ENCODE measurements around the gene OR2D2. TPM values are rescaled to one million over a fixed set of nuclear protein-coding genes. Genes with fewer than 3 reads are reported as not detected.
"Not testable (repeated sequence)": the region's sequence is repeated elsewhere in the genome, so short reads cannot be mapped to it uniquely, and the experiment has no call there.

OR2D2 gene
- total and polyA plus RNA-seq, 8 donors, result 0.19 to 0.28 (median 0.20) TPM; not detected in 4

DNA sequence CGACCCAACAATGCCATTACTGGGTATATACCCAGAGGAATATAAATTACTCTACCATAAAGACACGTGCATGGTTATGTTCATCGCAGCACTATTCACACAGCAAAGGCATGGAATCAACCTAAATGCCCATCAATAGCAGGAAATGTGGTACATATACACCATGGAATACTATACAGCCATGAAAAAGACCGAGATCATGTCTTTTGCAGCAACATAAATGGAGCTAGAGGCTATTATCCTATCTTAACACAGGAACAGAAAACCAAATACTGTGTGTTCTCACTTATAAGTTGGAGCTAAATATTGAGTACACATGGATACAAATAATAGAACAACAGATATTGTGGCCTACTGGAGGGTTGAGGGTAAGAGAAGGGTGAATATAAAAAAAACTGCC lies 3.5 kb downstream of the OR2D2 start:
- intact Hi-C loops (cut with DNase I), result no loop called here
- DNase-seq, result no peak
- WGBS, 2 donors, result 71 to 85% methylated on average over 4 of the region's 4 CpGs
- TF ChIP-seq, protein P1, sequence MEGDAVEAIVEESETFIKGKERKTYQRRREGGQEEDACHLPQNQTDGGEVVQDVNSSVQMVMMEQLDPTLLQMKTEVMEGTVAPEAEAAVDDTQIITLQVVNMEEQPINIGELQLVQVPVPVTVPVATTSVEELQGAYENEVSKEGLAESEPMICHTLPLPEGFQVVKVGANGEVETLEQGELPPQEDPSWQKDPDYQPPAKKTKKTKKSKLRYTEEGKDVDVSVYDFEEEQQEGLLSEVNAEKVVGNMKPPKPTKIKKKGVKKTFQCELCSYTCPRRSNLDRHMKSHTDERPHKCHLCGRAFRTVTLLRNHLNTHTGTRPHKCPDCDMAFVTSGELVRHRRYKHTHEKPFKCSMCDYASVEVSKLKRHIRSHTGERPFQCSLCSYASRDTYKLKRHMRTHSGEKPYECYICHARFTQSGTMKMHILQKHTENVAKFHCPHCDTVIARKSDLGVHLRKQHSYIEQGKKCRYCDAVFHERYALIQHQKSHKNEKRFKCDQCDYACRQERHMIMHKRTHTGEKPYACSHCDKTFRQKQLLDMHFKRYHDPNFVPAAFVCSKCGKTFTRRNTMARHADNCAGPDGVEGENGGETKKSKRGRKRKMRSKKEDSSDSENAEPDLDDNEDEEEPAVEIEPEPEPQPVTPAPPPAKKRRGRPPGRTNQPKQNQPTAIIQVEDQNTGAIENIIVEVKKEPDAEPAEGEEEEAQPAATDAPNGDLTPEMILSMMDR (IDR thresholded peaks at IDR 0.05), result no peak
- Histone ChIP-seq H3K36me3 (no peaks in the 10 kb centered on the region), H3K27ac (no peak overlapping the region), H3K4me1 (no peaks in the 10 kb centered on the region), H3K4me3 (no peak overlapping the region), H3K27me3 (no peaks in the 10 kb centered on the region), H3K9me3 (peaks cover 0 to 2% (median 0%) of the 10 kb centered on the region in 4 donors)
- FAIRE-seq, result no peak
- ATAC-seq, result no peak

DNA sequence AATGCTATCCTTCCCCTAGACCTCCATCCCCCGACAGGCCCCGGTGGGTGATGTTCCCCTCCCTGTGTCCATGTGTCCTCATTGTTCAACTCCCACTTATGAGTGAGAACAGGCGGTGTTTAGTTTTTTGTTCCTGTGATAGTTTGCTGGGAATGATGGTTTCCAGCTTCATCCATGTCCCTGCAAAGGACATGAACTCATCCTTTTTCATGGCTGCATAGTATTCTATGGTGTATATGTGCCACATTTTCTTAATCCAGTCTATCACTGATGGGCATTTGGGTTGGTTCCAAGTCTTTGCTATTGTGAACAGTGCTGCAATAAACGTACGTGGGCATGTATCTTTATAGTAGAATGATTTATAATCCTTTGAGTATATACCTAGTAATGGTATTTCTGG lies 4.6 kb downstream of the OR2D2 start:
- H3K27me3 ChIP-seq; intact Hi-C loops (cut with DNase I); H3K36me3 ChIP-seq; DNase-seq; H3K4me1 ChIP-seq; H3K9me3 ChIP-seq; ATAC-seq; H3K4me3 ChIP-seq; H3K27ac ChIP-seq; FAIRE-seq: not testable (repeated sequence)
- 84 to 86% methylated on average over 5 of the region's 5 CpGs for WGBS, 2 donors

GRCh38 chr11:6882751-6883150 lies 9.5 kb downstream of the OR2D2 start:
- Histone ChIP-seq H3K36me3 (no peaks in the 10 kb centered on the region), H3K4me1 (no peaks in the 10 kb centered on the region), H3K27me3 (no peaks in the 10 kb centered on the region), H3K4me3 (no peak overlapping the region), H3K27ac (no peak overlapping the region), H3K9me3 (no peaks in the 10 kb centered on the region)
- TF ChIP-seq, protein P1 (IDR thresholded peaks at IDR 0.05), result no peak
- no peak for DNase-seq
- intact Hi-C loops (cut with DNase I), result no loop called here
- FAIRE-seq, result no peak
- ATAC-seq, result no peak

DNA sequence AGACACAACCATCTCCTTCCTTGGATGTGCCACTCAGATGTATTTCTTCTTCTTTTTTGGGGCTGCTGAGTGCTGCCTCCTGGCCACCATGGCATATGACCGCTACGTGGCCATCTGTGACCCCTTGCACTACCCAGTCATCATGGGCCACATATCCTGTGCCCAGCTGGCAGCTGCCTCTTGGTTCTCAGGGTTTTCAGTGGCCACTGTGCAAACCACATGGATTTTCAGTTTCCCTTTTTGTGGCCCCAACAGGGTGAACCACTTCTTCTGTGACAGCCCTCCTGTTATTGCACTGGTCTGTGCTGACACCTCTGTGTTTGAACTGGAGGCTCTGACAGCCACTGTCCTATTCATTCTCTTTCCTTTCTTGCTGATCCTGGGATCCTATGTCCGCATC lies 15.4 kb downstream of the OR2D2 start:
- H3K36me3 ChIP-seq, result no peaks in the 10 kb centered on the region
- TF ChIP-seq, protein P1 (IDR thresholded peaks at IDR 0.05), result no peak
- 67 to 89% methylated on average over 3 of the region's 3 CpGs for WGBS, 2 donors
- ATAC-seq, result no peak
- no peak for FAIRE-seq
- no peaks in the 10 kb centered on the region for H3K27me3 ChIP-seq
- intact Hi-C loops (cut with DNase I), result no loop called here
- H3K9me3 ChIP-seq, result no peaks in the 10 kb centered on the region
- no peaks in the 10 kb centered on the region for H3K4me1 ChIP-seq
- H3K4me3 ChIP-seq, result no peak overlapping the region
- H3K27ac ChIP-seq, result no peak overlapping the region
- no peak for DNase-seq

DNA sequence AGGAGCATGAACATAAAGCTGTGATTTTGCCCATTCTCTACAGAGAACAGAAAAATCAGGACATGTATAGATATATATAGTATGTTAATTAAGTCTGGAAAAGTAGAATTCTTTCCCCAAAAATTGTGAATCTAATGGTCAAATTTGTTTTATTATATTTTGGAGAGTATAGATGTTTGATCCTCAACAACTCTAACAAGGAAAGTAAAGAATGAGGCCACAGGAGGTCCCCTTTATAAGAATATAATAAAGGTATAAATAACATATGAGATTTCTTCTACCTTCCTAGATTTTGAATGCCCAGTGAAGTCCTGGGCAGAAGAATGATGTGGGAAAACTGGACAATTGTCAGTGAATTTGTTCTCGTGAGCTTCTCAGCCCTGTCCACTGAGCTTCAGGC lies 16.0 kb downstream of the OR2D2 start, which contains the start of gene OR10A4:
Gene OR10A4 (plus strand): TSS at position 301 of the 400 bp plus-strand sequence. CDS start 23 bp downstream, at position 324.
- DNase-seq (no peak), FAIRE-seq (no peak), ATAC-seq (no peak)
- H3K27ac ChIP-seq, result no peak within 1 kb of the TSS
- intact Hi-C loops (cut with DNase I), result no loop called here
- 69 to 83% methylated on average over 1 of the region's 1 CpG for WGBS, 2 donors
- H3K27me3 ChIP-seq, result no peaks in the 10 kb centered on the region
- no peaks in the 10 kb centered on the region for H3K9me3 ChIP-seq
- no peak within 1 kb of the TSS for H3K4me3 ChIP-seq
- no peaks in the 10 kb centered on the region for H3K36me3 ChIP-seq
- no peaks in the 10 kb centered on the region for H3K4me1 ChIP-seq
- TF ChIP-seq, protein P1 (IDR thresholded peaks at IDR 0.05), result no peak

Measured in pancreas (tissue), 10 donors.